ENCODE results near the gene TUBGCP6.

TUBGCP6 gene

GRCh38 chr22:50261615-50262459 lies 17.0 kb upstream of the TUBGCP6 start, which contains the start of gene MAPK12:
TSS of gene MAPK12 (minus strand) at chr22:50261683. CDS start at chr22:50261509, 174 bp downstream.
- peak; percentile 38 for DNase-seq

- peak; percentile 49 for DNase-seq
These were observed 16.2 kb upstream of the TUBGCP6 start for GRCh38 chr22:50260801-50261614.

GRCh38 chr22:50260434-50260800 lies 15.6 kb upstream of the TUBGCP6 start:
- no peak for DNase-seq

GRCh38 chr22:50259302-50259701 lies 14.5 kb upstream of the TUBGCP6 start:
- no peak for DNase-seq

- no peak for DNase-seq
These were observed 13.8 kb upstream of the TUBGCP6 start for GRCh38 chr22:50258361-50259292.

- DNase-seq = no peak
These were observed 12.9 kb upstream of the TUBGCP6 start for GRCh38 chr22:50257451-50258360.

GRCh38 chr22:50257041-50257440 lies 12.2 kb upstream of the TUBGCP6 start:
- DNase-seq = no peak

GRCh38 chr22:50256258-50256862 lies 11.5 kb upstream of the TUBGCP6 start:
- DNase-seq = no peak

GRCh38 chr22:50255607-50256006 lies 10.8 kb upstream of the TUBGCP6 start:
- DNase-seq = no peak

- DNase-seq = no peak
These were observed 10.3 kb upstream of the TUBGCP6 start for GRCh38 chr22:50255099-50255498.

- DNase-seq = no peak
These were observed 9.1 kb upstream of the TUBGCP6 start for GRCh38 chr22:50253941-50254340.

- no peak for DNase-seq
These were observed 8.5 kb upstream of the TUBGCP6 start for GRCh38 chr22:50253046-50253915.

GRCh38 chr22:50252082-50253045 lies 7.5 kb upstream of the TUBGCP6 start:
- peak; percentile 56 for DNase-seq

GRCh38 chr22:50251477-50252081 lies 6.8 kb upstream of the TUBGCP6 start:
- no peak for DNase-seq

GRCh38 chr22:50250555-50251476 lies 6.0 kb upstream of the TUBGCP6 start, which contains the start of gene HDAC10:
TSS of gene HDAC10 (minus strand) at chr22:50251265. CDS start at chr22:50251032, 233 bp downstream.
- DNase-seq = peak; percentile 77

GRCh38 chr22:50250249-50250554 lies 5.4 kb upstream of the TUBGCP6 start:
- DNase-seq = no peak
